Effector memory CD4-positive, alpha-beta T cell (primary cell): Measurements from ENCODE around the gene ZGPAT.
A peak's percentile ranks its signal among the peaks of the same experiment; 100 is the strongest.

Experiments used
- DNase-seq, 3 donors: peaks; one replicate each; pipeline ENCODE4 v3.0.0-alpha.2; 2020
- H3K27ac ChIP-seq: 2 replicates; pipeline ENCODE4 v1.7.0; 2013; ENCODE audit warnings: mild to moderate bottlenecking, low read length, moderate library complexity; ENCODE audit not compliant: insufficient read depth, poor library complexity, severe bottlenecking
- H3K27me3 ChIP-seq: replicated peaks from 2 replicates; pipeline ENCODE4 v1.7.0; 2013; ENCODE audit warnings: mild to moderate bottlenecking, low read length; ENCODE audit not compliant: insufficient read depth, control insufficient read depth, poor library complexity, severe bottlenecking
- H3K36me3 ChIP-seq: 2 replicates; pipeline ENCODE4 v1.7.0; 2013; ENCODE audit warnings: mild to moderate bottlenecking, low read length, moderate library complexity; ENCODE audit not compliant: control insufficient read depth, insufficient read depth
- H3K4me1 ChIP-seq: 2 replicates; pipeline ENCODE4 v1.7.0; 2013; ENCODE audit warnings: low read length, mild to moderate bottlenecking; ENCODE audit not compliant: control insufficient read depth, insufficient read depth, poor library complexity, severe bottlenecking
- H3K4me3 ChIP-seq: 2 replicates; pipeline ENCODE4 v1.7.0; 2013; ENCODE audit warnings: low read length, low read depth, mild to moderate bottlenecking; ENCODE audit not compliant: insufficient read depth, poor library complexity, severe bottlenecking
- H3K9me3 ChIP-seq: 2 replicates; pipeline ENCODE4 v1.7.0; 2013; ENCODE audit warnings: mild to moderate bottlenecking, low read length, moderate library complexity; ENCODE audit not compliant: control insufficient read depth

ZGPAT gene

GRCh38 chr20:63705232-63706026 is 2.4 kb upstream of the ZGPAT start:
- Histone ChIP-seq H3K27ac (no peak overlapping the region), H3K27me3 (no peaks in the 10 kb centered on the region), H3K36me3 (peaks cover 32% of the 10 kb centered on the region), H3K4me3 (no peak overlapping the region), H3K9me3 (no peaks in the 10 kb centered on the region), H3K4me1 (peaks cover 46% of the 10 kb centered on the region)
- DNase-seq = no peak

GRCh38 chr20:63706027-63706695 is 1.7 kb upstream of the ZGPAT start:
- no peaks in the 10 kb centered on the region for H3K9me3 ChIP-seq
- H3K4me1 ChIP-seq = peaks cover 43% of the 10 kb centered on the region
- no peaks in the 10 kb centered on the region for H3K27me3 ChIP-seq
- peak overlapping the region; percentile 71 for H3K27ac ChIP-seq
- DNase-seq = no peak
- H3K4me3 ChIP-seq = peak overlapping the region; percentile 65
- peaks cover 35% of the 10 kb centered on the region for H3K36me3 ChIP-seq

- Histone ChIP-seq H3K4me1 (peaks cover 34% of the 10 kb centered on the region), H3K27ac (peak overlapping the region; percentile 71), H3K9me3 (no peaks in the 10 kb centered on the region), H3K27me3 (no peaks in the 10 kb centered on the region), H3K36me3 (peaks cover 42% of the 10 kb centered on the region), H3K4me3 (peak overlapping the region; percentile 65)
- DNase-seq = peak; percentile 30 to 50 (median 38)
Observed at GRCh38 chr20:63706852-63707557, 834 bp upstream of the ZGPAT start.

- peak overlapping the region; percentile 71 for H3K27ac ChIP-seq
- peaks cover 32% of the 10 kb centered on the region for H3K4me1 ChIP-seq
- no peaks in the 10 kb centered on the region for H3K27me3 ChIP-seq
- H3K36me3 ChIP-seq = peaks cover 41% of the 10 kb centered on the region
- H3K4me3 ChIP-seq = peak overlapping the region; percentile 65
- no peak for DNase-seq
- H3K9me3 ChIP-seq = no peaks in the 10 kb centered on the region
Observed at GRCh38 chr20:63708301-63709148, 686 bp downstream of the ZGPAT start.

- peak overlapping the region; percentile 65 for H3K4me3 ChIP-seq
- H3K9me3 ChIP-seq = no peaks in the 10 kb centered on the region
- H3K36me3 ChIP-seq = peaks cover 38% of the 10 kb centered on the region
- no peak for DNase-seq
- H3K27ac ChIP-seq = peak overlapping the region; percentile 71
- peaks cover 32% of the 10 kb centered on the region for H3K4me1 ChIP-seq
- no peaks in the 10 kb centered on the region for H3K27me3 ChIP-seq
Observed at GRCh38 chr20:63709149-63709527, 1.3 kb downstream of the ZGPAT start.

GRCh38 chr20:63711085-63711645 is 3.3 kb downstream of the ZGPAT start:
- H3K4me3 ChIP-seq = no peak overlapping the region
- no peak overlapping the region for H3K27ac ChIP-seq
- no peaks in the 10 kb centered on the region for H3K27me3 ChIP-seq
- peaks cover 32% of the 10 kb centered on the region for H3K4me1 ChIP-seq
- peaks cover 6% of the 10 kb centered on the region for H3K9me3 ChIP-seq
- H3K36me3 ChIP-seq = peaks cover 33% of the 10 kb centered on the region
- DNase-seq = no peak

- peaks cover 22% of the 10 kb centered on the region for H3K4me1 ChIP-seq
- peaks cover 6% of the 10 kb centered on the region for H3K9me3 ChIP-seq
- H3K4me3 ChIP-seq = no peak overlapping the region
- no peak for DNase-seq
- H3K36me3 ChIP-seq = peaks cover 31% of the 10 kb centered on the region
- H3K27me3 ChIP-seq = no peaks in the 10 kb centered on the region
- no peak overlapping the region for H3K27ac ChIP-seq
Observed at GRCh38 chr20:63712191-63712590, 4.4 kb downstream of the ZGPAT start.

- H3K4me1 ChIP-seq = peaks cover 4% of the 10 kb centered on the region
- H3K4me3 ChIP-seq = no peak overlapping the region
- H3K27me3 ChIP-seq = no peaks in the 10 kb centered on the region
- peaks cover 45% of the 10 kb centered on the region for H3K36me3 ChIP-seq
- H3K9me3 ChIP-seq = peaks cover 6% of the 10 kb centered on the region
- no peak for DNase-seq
- no peak overlapping the region for H3K27ac ChIP-seq
Observed at GRCh38 chr20:63714858-63715257, 7.0 kb downstream of the ZGPAT start.

GRCh38 chr20:63718996-63719395 is 11.2 kb downstream of the ZGPAT start:
- Histone ChIP-seq H3K4me3 (no peak overlapping the region), H3K27me3 (no peaks in the 10 kb centered on the region), H3K36me3 (peaks cover 35% of the 10 kb centered on the region), H3K4me1 (no peaks in the 10 kb centered on the region), H3K27ac (no peak overlapping the region), H3K9me3 (peaks cover 6% of the 10 kb centered on the region)
- no peak for DNase-seq
